Stimulated activated CD4-positive, alpha-beta T cell treated with anti-CD3 and anti-CD28 coated beads, Interleukin-12 subunit alpha, Interleukin-12 subunit beta, amount 100 ng/mL, for 4 hours (primary cell): ENCODE measurements around the gene PCNX4.

Experiments
- DNase-seq: peaks from one replicate; pipeline ENCODE4 v3.0.0-alpha.2; 2020

Gene PCNX4

GRCh38 chr14:60211153-60211552 lies 119.4 kb downstream of the PCNX4 start:
- DNase-seq, result no peak

- no peak for DNase-seq
Observed at GRCh38 chr14:60212503-60213371, 121.0 kb downstream of the PCNX4 start.

GRCh38 chr14:60214003-60214402 lies 122.3 kb downstream of the PCNX4 start:
- DNase-seq, result no peak

GRCh38 chr14:60214415-60215126 lies 122.8 kb downstream of the PCNX4 start:
- no peak for DNase-seq

- DNase-seq, result no peak
Observed at GRCh38 chr14:60215127-60215444, 123.4 kb downstream of the PCNX4 start.

GRCh38 chr14:60215520-60216420 lies 124.0 kb downstream of the PCNX4 start:
- no peak for DNase-seq

- DNase-seq, result no peak
Observed at GRCh38 chr14:60217713-60218112, 126.0 kb downstream of the PCNX4 start.
